OCI-LY1 (cell line): ENCODE data around the gene LHX3.

ENCODE experiments used
- H2AFZ ChIP-seq: fragments of 200-600 bp; sonication (generic), shearing (Covaris generic); 2 replicates; pipeline ENCODE4 v1.6.0; 2014; ENCODE audit warnings: antibody characterized with exemption, mild to moderate bottlenecking, low read length
- H3F3A ChIP-seq: fragments of 200-600 bp; sonication (generic), shearing (Covaris generic); 2 replicates; pipeline ENCODE4 v1.6.0; 2014; ENCODE audit warnings: mild to moderate bottlenecking, antibody characterized with exemption, low read length, moderate library complexity; ENCODE audit not compliant: insufficient read depth
- H3K27ac ChIP-seq: fragments of 200-600 bp; sonication (generic); 2 replicates; pipeline ENCODE4 v1.5.1; 2014; ENCODE audit warnings: low read length, mixed run types, mild to moderate bottlenecking, low read depth; ENCODE audit not compliant: poor library complexity, severe bottlenecking
- H3K27me3 ChIP-seq: fragments of 200-600 bp; sonication (generic); 2 replicates; pipeline ENCODE4 v1.6.0; 2014; ENCODE audit warnings: antibody characterized with exemption, mild to moderate bottlenecking, low read length, moderate library complexity; ENCODE audit not compliant: insufficient read depth
- H3K36me3 ChIP-seq: fragments of 200-600 bp; sonication (generic); 2 replicates; pipeline ENCODE4 v1.6.1; 2014; ENCODE audit warnings: mild to moderate bottlenecking, antibody characterized with exemption, low read length, moderate library complexity, mixed read lengths; ENCODE audit not compliant: insufficient read depth
- H3K4me1 ChIP-seq: fragments of 200-600 bp; sonication (generic); 2 replicates; pipeline ENCODE4 v1.5.1; 2014; ENCODE audit warnings: mild to moderate bottlenecking, low read length, moderate library complexity; ENCODE audit not compliant: insufficient read depth, severe bottlenecking
- H3K4me2 ChIP-seq: fragments of 200-600 bp; sonication (generic), shearing (Covaris generic); 2 replicates; pipeline ENCODE4 v1.6.1; 2014; ENCODE audit warnings: low read length
- H3K4me3 ChIP-seq: fragments of 200-600 bp; sonication (generic); 2 replicates; pipeline ENCODE4 v1.5.1; 2014; ENCODE audit warnings: low read length, low read depth, mild to moderate bottlenecking, mixed read lengths; ENCODE audit not compliant: poor library complexity, severe bottlenecking
- H3K79me2 ChIP-seq: fragments of 200-600 bp; shearing (Covaris generic); 2 replicates; pipeline ENCODE4 v1.6.1; 2016; ENCODE audit warnings: mixed run types, low read length, mixed read lengths; ENCODE audit not compliant: insufficient read depth
- H3K9ac ChIP-seq: fragments of 200-600 bp; sonication (generic), shearing (Covaris generic); 2 replicates; pipeline ENCODE4 v1.6.1; 2014; ENCODE audit warnings: mild to moderate bottlenecking, low read length, mixed read lengths
- H3K9me2 ChIP-seq: fragments of 200-600 bp; sonication (generic), shearing (Covaris generic); 2 replicates; pipeline ENCODE4 v1.6.1; 2014; ENCODE audit warnings: low read depth, mild to moderate bottlenecking, low read length, mixed read lengths
- H3K9me3 ChIP-seq: fragments of 200-600 bp; shearing (Covaris generic); 2 replicates; pipeline ENCODE4 v1.6.1; 2014; ENCODE audit warnings: low read length, mixed read lengths
- H4K20me1 ChIP-seq: fragments of 200-600 bp; sonication (generic), shearing (Covaris generic); 2 replicates; pipeline ENCODE4 v1.6.0; 2016; ENCODE audit warnings: mild to moderate bottlenecking, low read length; ENCODE audit not compliant: insufficient read depth
- CTCF ChIP-seq: fragments of 200-600 bp; sonication (generic), shearing (Covaris generic); IDR thresholded peaks from 2 replicates; pipeline ENCODE4 v1.5.1; 2017; ENCODE audit warnings: mild to moderate bottlenecking, antibody characterized with exemption, low read length, moderate library complexity, mixed read lengths
- EZH2 ChIP-seq: fragments of 200-600 bp; sonication (generic), shearing (Covaris generic); IDR thresholded peaks from 2 replicates; pipeline ENCODE4 v1.8.0; 2017; ENCODE audit warnings: borderline replicate concordance, mixed run types, mild to moderate bottlenecking, antibody characterized with exemption, low read length, moderate library complexity, mixed read lengths

LHX3 gene

DNA sequence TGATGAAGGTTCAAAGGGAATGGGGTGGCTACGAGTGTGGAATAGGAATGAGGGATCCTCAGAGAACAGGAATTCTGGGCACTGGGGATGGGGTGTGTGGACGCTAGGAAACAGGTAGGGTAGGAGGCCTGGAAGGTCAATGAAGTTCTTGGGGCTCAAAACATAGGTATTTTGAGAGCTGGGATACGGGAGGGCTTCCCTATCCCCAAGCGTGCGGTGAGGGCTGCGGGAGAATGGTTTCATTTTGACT, 40.0 kb upstream of the LHX3 start:
- Histone ChIP-seq H4K20me1 (no peaks in the 10 kb centered on the region), H3K4me3 (peak overlapping the region; percentile 78), H3K4me1 (peaks cover 56% of the 10 kb centered on the region), H3K9me2 (no peaks in the 10 kb centered on the region), H2AFZ (no peak overlapping the region), H3K36me3 (peaks cover 24% of the 10 kb centered on the region), H3K9ac (peak overlapping the region; percentile 74), H3K4me2 (peak overlapping the region; percentile 84), H3K79me2 (peaks cover 30% of the 10 kb centered on the region), H3K9me3 (no peaks in the 10 kb centered on the region), H3F3A (peaks cover 9% of the 10 kb centered on the region; the same call in 1 of the 2 replicates), H3K27me3 (peaks cover 8% of the 10 kb centered on the region), H3K27ac (peak overlapping the region; percentile 89)
- TF ChIP-seq EZH2 (no peak), CTCF (no peak)

DNA sequence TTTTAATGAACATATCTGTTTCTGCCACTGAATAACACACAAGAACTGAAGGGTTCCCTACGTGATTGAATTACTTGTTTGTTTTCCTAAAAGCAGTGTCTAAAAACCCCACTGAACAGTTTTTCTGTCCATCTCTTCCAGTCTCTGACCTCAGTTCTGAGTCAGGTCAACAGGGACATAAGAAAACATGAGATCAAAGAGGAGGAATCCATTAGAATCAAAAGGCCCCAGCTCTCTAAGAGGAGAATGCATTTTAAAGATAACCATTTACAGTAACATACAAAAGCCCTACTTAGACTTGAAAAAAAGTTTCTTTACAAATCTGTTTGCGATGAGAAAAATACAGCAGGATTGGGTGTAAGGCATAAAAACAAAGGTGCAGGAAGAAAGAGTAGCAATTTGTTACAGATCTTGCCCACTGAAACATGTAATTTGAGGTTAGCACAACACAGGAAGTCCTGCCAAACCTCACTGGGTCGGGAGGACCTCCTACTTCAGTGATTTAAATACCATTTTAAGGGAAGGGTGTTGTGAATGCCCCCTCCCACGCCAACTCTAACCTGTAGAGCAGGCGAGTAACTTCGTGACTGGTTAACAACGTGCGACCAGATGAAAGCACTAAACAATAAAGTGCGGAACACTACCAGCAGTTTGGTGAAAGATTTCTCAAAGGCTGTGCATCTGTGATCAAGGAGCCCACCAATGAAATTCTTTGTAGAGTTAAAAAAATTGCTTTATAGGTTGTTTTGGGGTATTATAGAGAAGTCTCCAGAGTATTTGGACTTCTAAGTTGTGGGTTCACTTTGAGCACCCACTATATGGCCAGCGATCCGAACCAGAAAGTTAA, 39.4 kb upstream of the LHX3 start:
- H3K79me2 ChIP-seq: peaks cover 34% of the 10 kb centered on the region
- H3K36me3 ChIP-seq: peaks cover 24% of the 10 kb centered on the region
- H3K4me3 ChIP-seq: peak overlapping the region; percentile 78
- TF ChIP-seq CTCF (no peak), EZH2 (no peak)
- H3F3A ChIP-seq: peaks cover 9% of the 10 kb centered on the region; the same call in 1 of the 2 replicates
- no peaks in the 10 kb centered on the region for H3K9me3 ChIP-seq
- H3K4me1 ChIP-seq: peaks cover 62% of the 10 kb centered on the region
- peak overlapping the region; percentile 89 for H3K27ac ChIP-seq
- H3K27me3 ChIP-seq: peaks cover 5% of the 10 kb centered on the region
- peak overlapping the region; percentile 74 for H3K9ac ChIP-seq
- H2AFZ ChIP-seq: no peak overlapping the region
- H4K20me1 ChIP-seq: no peaks in the 10 kb centered on the region
- H3K9me2 ChIP-seq: no peaks in the 10 kb centered on the region
- H3K4me2 ChIP-seq: peak overlapping the region; percentile 84

- H4K20me1 ChIP-seq: no peaks in the 10 kb centered on the region
- H3K4me2 ChIP-seq: peak overlapping the region; percentile 84
- H3K4me3 ChIP-seq: peak overlapping the region; percentile 78
- H2AFZ ChIP-seq: no peak overlapping the region
- H3K79me2 ChIP-seq: peaks cover 40% of the 10 kb centered on the region
- H3K27me3 ChIP-seq: peaks cover 5% of the 10 kb centered on the region
- TF ChIP-seq EZH2 (no peak), CTCF (no peak)
- peaks cover 69% of the 10 kb centered on the region for H3K4me1 ChIP-seq
- peaks cover 9% of the 10 kb centered on the region; the same call in 1 of the 2 replicates for H3F3A ChIP-seq
- peak overlapping the region; percentile 74 for H3K9ac ChIP-seq
- peaks cover 27% of the 10 kb centered on the region for H3K36me3 ChIP-seq
- H3K27ac ChIP-seq: peak overlapping the region; percentile 89
- no peaks in the 10 kb centered on the region for H3K9me3 ChIP-seq
- H3K9me2 ChIP-seq: no peaks in the 10 kb centered on the region
Observed at GRCh38 chr9:136243631-136244030, 38.7 kb upstream of the LHX3 start.
